ENCODE results near the gene ACTL10. TPM values are rescaled to one million over a fixed set of nuclear protein-coding genes. Genes with fewer than 3 reads are reported as not detected.
A peak's percentile ranks its signal among the peaks of the same experiment; 100 is the strongest.

ACTL10 gene
- total RNA-seq, 4 donors from 2014 or later: 0.54 to 2.7 (median 2.1) TPM

DNA sequence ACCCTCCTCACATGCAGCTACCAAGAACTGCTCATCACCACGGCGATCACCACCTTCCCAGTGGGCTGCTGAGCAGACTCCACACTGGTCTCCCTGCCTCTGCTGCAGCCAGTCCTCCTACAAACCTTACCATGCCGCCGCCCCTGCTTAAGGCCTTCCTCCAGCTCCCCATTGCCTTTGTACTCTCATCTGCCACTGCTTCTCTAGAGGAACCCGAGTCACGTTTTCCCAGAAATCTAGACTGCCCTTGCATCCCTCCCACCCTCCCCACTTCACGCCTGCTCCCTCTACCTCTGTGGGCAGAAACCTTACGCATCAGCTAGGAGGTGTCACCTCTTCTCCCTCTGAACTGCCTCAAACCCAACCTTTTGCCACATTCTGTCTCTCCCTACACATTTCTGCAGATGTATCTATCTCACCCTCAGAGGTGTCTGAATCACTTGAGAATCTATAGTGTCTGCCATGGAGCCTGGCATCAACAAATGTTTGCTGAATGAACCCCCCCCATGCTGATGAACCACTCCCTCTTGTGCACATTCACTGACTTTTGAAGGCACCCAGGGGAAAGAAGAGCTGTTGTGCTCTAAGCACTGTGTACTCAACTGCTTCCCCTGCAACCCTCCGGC lies 15.1 kb downstream of the ACTL10 start:
- no peaks in the 10 kb centered on the region for H3K36me3 ChIP-seq
- no peak for TF ChIP-seq EP300 (IDR thresholded peaks at IDR 0.05)
- TF ChIP-seq POLR2AphosphoS5 (IDR thresholded peaks at IDR 0.05): no peak
- TF ChIP-seq POLR2A (IDR thresholded peaks at IDR 0.05): no peak
- TF ChIP-seq CTCF (IDR thresholded peaks at IDR 0.05): no peak
- H3K9me3 ChIP-seq: no peaks in the 10 kb centered on the region
- H3K4me1 ChIP-seq: peaks cover 0 to 42% (median 14%) of the 10 kb centered on the region in 3 donors
- no peak overlapping the region for H3K27ac ChIP-seq
- no peaks in the 10 kb centered on the region for H3K27me3 ChIP-seq
- 89 to 93% methylated on average over 2 to 7 of the region's 9 CpGs for WGBS, 2 donors (ENCODE audit: low coverage in 1 of 2)
- H3K4me3 ChIP-seq: no peak overlapping the region
- ATAC-seq: no peak

- peak overlapping the region in 1 of 4 donors; percentile 75 for H3K27ac ChIP-seq
- H3K27me3 ChIP-seq: no peaks in the 10 kb centered on the region
- H3K9me3 ChIP-seq: no peaks in the 10 kb centered on the region
- TF ChIP-seq POLR2AphosphoS5 (IDR thresholded peaks at IDR 0.05): no peak
- TF ChIP-seq POLR2A (IDR thresholded peaks at IDR 0.05): no peak
- TF ChIP-seq EP300 (IDR thresholded peaks at IDR 0.05): no peak
- TF ChIP-seq CTCF (IDR thresholded peaks at IDR 0.05): no peak
- no peak for ATAC-seq
- WGBS, 2 donors (ENCODE audit: low coverage in 1 of 2): 40 to 63% methylated on average over 2 to 5 of the region's 10 CpGs
- H3K36me3 ChIP-seq: no peaks in the 10 kb centered on the region
- peaks cover 0 to 25% (median 9%) of the 10 kb centered on the region in 3 donors for H3K4me1 ChIP-seq
- H3K4me3 ChIP-seq: no peak overlapping the region
Measured at GRCh38 chr20:33684533-33685327, 18.0 kb downstream of the ACTL10 start.

DNA sequence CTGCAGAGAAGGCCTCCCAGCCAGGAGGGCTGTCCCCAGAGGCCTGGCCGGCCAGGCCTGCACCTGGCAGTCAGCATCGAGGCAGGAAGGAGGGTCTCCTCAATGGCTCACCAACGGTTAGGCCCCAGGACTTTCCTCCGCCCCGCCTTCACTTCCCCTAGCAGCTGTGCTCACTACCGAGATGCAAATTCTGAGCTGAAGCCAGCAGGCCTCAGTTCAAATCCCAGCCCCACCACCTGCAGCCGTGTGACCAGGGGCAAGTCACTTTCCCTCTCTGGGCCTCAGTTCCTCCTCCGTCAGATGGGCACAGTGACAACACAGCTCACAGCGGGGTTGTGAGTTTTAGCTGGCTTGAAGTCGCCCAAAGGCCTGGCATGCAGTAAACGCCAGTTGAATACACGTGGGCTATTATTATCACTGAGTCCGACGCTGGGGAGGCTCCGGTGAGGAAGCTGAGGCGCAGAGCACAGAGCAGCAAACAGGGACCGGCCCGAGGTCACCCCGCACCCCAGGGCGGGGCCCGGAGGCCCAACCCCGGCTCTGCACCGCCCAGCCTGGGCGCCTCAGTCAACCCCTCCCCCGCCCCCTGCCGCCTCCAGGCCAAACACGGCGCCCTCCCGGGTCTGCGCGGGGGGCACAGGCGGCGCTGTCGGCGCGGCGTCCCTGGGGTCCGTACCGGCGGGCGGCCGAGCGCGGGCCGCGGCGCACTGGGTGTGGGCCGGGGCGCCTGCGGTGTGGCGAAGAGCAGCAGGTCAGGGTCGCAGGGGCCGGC lies 18.8 kb downstream of the ACTL10 start:
- no peaks in the 10 kb centered on the region for H3K9me3 ChIP-seq
- peaks cover 0 to 25% (median 9%) of the 10 kb centered on the region in 3 donors for H3K4me1 ChIP-seq
- 0% methylated on average over 3 of the region's 53 CpGs for WGBS, 2 donors (ENCODE audit: low coverage in 1 of 2)
- TF ChIP-seq POLR2A (IDR thresholded peaks at IDR 0.05) (no peak), EP300 (IDR thresholded peaks at IDR 0.05) (no peak), POLR2AphosphoS5 (IDR thresholded peaks at IDR 0.05) (no peak)
- peak overlapping the region in 3 of 4 donors; percentile 73 to 78 (median 75) for H3K27ac ChIP-seq
- peak overlapping the region; percentile 2 to 57 for H3K4me3 ChIP-seq
- ATAC-seq: no peak
- no peaks in the 10 kb centered on the region for H3K27me3 ChIP-seq
- no peaks in the 10 kb centered on the region for H3K36me3 ChIP-seq

DNA sequence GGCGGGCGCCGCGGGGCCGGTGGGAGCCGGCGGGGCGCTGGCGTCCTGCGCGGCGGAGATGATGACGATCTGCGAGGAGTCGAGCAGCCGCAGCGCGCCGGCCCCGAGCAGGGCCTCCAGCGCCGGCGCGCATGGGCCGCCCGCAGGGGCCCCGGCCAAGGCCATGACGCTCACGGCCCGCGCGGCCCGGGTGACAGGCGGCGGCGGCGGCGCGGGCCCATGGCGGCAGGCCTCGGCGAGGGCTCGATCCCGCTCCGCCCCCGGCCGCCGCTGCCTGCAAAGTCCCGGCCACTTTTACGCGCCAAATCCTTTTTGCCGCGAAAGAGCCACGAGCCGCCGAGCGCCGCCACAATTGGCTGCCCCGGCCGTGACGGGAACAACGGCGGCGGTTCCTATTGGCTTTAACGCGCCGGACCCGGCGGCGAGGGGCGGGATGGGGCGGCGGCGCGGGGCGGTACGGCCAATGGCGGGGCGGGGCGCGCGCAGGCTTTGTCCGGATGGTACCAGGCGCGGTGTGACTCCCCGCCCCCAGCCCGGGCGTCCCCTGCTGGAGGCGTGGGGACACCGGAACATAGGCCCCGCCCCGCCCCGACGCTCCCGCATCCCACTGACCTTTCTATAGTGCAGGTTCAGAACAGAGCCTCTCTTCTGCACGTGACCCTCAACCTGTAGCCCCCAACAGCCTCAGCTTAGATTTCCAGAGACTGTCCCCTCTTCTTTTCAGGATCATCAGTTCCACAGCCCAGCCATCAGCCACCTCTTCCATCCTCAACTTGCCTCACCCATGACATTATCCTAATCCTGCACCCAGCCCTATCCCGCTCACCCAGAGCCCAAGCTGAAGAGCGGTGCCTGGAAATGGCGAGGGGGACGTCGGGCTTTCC lies 19.6 kb downstream of the ACTL10 start, which contains the start of gene E2F1:
Gene E2F1, minus strand, starts transcription at position 286 of the 884 bp plus-strand sequence. Its CDS starts 121 bp downstream, at position 165.
- H3K4me1 ChIP-seq: peaks cover 0 to 25% (median 9%) of the 10 kb centered on the region in 3 donors
- peak; percentile 100 for ATAC-seq
- H3K36me3 ChIP-seq: no peaks in the 10 kb centered on the region
- H3K4me3 ChIP-seq: peak within 1 kb of the TSS; percentile 2 to 57
- 11% methylated on average over 8 of the region's 101 CpGs; no CpG with 5 or more reads in 1 of the 2 donors for WGBS, 2 donors (ENCODE audit: low coverage in 1 of 2)
- no peaks in the 10 kb centered on the region for H3K9me3 ChIP-seq
- TF ChIP-seq EP300 (IDR thresholded peaks at IDR 0.05): no peak
- TF ChIP-seq POLR2A (IDR thresholded peaks at IDR 0.05): peak in 1 of 2 donors; percentile 39
- peak; percentile 29 for TF ChIP-seq POLR2AphosphoS5 (IDR thresholded peaks at IDR 0.05)
- TF ChIP-seq CTCF (IDR thresholded peaks at IDR 0.05): peak in 3 of 4 experiments; percentile 53 to 77 (median 57)
- H3K27ac ChIP-seq: peak within 1 kb of the TSS in 3 of 4 donors; percentile 73 to 78 (median 75)
- H3K27me3 ChIP-seq: no peaks in the 10 kb centered on the region
